Measurements from ENCODE around the gene CRMP1. TPM values are rescaled to one million over a fixed set of nuclear protein-coding genes. Genes with fewer than 3 reads are reported as not detected.

Gene CRMP1
- total and polyA plus RNA-seq, 9 of the 15 experiments (the other 6 are each of a cell fraction or from before 2014, with no cell fraction given), result 0.03 to 0.04 TPM; not detected in 7

DNA sequence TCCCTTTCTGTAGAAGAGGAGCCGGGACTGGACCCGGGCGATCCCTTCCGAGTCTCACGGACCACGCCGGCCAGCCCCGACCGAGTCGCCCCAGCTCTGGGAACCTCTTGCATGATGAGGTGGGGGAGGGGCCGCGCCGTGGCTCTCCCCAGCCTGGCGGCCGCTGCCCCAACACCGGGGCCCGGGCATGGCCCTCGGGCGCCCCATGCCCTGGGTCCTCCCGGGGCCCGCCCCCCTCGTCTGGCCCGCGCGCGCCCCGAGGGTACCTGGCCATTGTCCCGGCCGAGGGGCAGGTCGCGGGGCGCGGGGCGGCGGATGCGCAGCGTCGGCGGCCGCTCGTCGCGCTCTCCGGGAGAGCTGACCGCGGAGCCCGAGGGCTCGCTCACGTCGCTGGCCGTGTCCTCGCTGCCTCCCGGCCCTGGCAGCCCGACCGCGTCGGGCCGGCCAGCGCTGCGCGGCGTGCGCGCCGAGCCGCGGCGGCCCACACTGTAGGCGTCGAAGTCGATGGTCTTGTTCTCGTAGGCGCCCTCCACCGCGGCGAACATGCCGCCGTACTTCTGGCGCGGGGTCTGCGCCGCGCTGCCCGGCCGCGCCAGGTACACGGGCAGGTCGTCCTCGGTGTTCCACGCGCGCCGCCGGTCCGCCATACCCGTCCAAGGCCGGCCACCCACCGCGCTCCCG, 423 bp downstream of the CRMP1 start (continued):
- TF ChIP-seq STAT6 (CRISPR knock-in tag; IDR thresholded peaks at IDR 0.05) (no peak), SNRNP70 (optimal IDR thresholded peaks at IDR 0.05; ENCODE audit: low read depth, low read length) (no peak), RUNX1 (IDR thresholded peaks at IDR 0.05; ENCODE audit: low read depth) (no peak), ZNF197 (CRISPR knock-in tag; IDR thresholded peaks at IDR 0.05; ENCODE audit: low read depth) (no peak), ZC3H4 (CRISPR knock-in tag; IDR thresholded peaks at IDR 0.05; ENCODE audit: borderline replicate concordance) (no peak)

DNA sequence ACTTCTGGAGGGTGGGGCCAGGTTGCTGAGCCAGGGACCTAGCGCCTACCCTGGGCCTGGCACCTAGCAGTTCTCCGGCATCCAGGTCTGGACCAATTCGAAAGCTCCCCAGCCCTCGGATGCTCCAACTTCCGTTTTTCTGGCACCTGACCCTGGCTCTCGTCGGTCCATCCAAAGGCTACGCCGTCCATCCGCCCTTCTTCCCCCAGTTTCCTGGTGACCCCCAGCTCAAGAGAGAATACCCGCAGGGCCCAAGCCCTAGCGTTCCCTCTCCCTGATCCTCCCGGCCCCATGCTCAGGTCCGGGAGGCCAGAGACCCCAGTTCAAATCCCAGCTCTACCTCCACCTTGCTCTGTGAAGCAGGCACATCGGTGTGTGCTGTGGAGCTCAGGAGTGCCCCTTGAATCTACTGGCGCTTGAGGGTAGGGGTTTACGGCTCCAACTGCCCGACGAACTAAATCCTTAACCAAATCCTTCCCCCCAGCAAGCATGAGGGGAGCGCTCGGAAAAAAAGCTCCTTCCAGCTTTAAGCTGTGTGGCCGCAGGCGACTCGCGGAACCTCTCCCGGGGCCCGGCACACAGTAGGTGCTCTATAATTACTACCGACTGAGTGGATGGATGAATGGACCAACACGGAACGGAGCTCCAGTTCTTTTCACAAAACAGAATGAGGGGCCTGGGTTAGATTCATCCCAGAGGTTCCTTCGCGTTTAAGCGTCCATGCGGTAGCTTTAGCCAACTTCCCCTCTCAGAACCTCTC, 1.1 kb downstream of the CRMP1 start:
- Histone ChIP-seq H3K27me3 (ENCODE audit: control insufficient read depth in 2 of 2, insufficient read depth in 2 of 2, low read length in 2 of 2) (peaks cover 0 to 18% of the 10 kb centered on the region in 2 experiments; a peak in 2 of 5 replicates), H3K9ac (ENCODE audit: insufficient read depth in 1 of 2, low read depth in 2 of 2, low read length in 2 of 2) (no peak overlapping the region), H3K79me2 (ENCODE audit: control insufficient read depth, insufficient read depth, low read length) (no peaks in the 10 kb centered on the region), H2AFZ (ENCODE audit: low read depth, low read length) (no peak overlapping the region), H3K27ac (ENCODE audit: extremely low read depth, low read depth, low read length) (no peak overlapping the region), H3K9me1 (ENCODE audit: control insufficient read depth, insufficient read depth, low read length) (no peaks in the 10 kb centered on the region), H3K4me1 (replicated peaks in 1 of 2; ENCODE audit: control insufficient read depth in 2 of 2, insufficient read depth in 2 of 2, low read length in 2 of 2) (peaks cover 0 to 22% of the 10 kb centered on the region in 2 experiments; a peak in 2 of 5 replicates), H3K4me2 (ENCODE audit: insufficient read depth, low read length) (no peak overlapping the region), H4K20me1 (replicated peaks; ENCODE audit: control insufficient read depth, insufficient read depth, low read length) (no peaks in the 10 kb centered on the region), H3K9me3 (replicated peaks; ENCODE audit: control insufficient read depth, insufficient read depth, low read depth, low read length) (no peaks in the 10 kb centered on the region), H3K4me3 (no peak overlapping the region), H3K36me3 (ENCODE audit: control insufficient read depth, insufficient read depth, low read length) (no peaks in the 10 kb centered on the region)
- in situ Hi-C loops (cut with MboI) (no loop called here), intact Hi-C loops (cut with micrococcal nuclease) (no loop called here)
- no TSS peak for BruUV-seq (replicated peaks)
- ChIA-PET CTCF (ENCODE audit: low intra/inter-chr PET ratio) (no interaction called here), POLR2A (interaction anchor here (0.6 kb wide), 1 partner anchor 481 kb away, joined by 3 read pairs; no protein-coding TSS in a partner anchor)
- ATAC-seq (no peak), DNase-seq (ENCODE audit: extremely low read depth in 1 of 4, low spot score in 3 of 4) (no peak), FAIRE-seq (no peak)
- 37% methylated on average over 29 of the region's 34 CpGs for WGBS (ENCODE audit: insufficient coverage, low coverage, missing lambda C conversion rate)
- no peak for TF ChIP-seq RBBP5 (IDR thresholded peaks at IDR 0.05; ENCODE audit: borderline replicate concordance, insufficient read depth, low read length, poor library complexity, severe bottlenecking)
- TF ChIP-seq STAT6 (CRISPR knock-in tag; IDR thresholded peaks at IDR 0.05), result no peak
- TF ChIP-seq CHCHD3 (CRISPR knock-in tag; IDR thresholded peaks at IDR 0.05), result no peak
- no peak for TF ChIP-seq CHD1 (IDR thresholded peaks at IDR 0.05; ENCODE audit: low read length)
- TF ChIP-seq, protein P1, sequence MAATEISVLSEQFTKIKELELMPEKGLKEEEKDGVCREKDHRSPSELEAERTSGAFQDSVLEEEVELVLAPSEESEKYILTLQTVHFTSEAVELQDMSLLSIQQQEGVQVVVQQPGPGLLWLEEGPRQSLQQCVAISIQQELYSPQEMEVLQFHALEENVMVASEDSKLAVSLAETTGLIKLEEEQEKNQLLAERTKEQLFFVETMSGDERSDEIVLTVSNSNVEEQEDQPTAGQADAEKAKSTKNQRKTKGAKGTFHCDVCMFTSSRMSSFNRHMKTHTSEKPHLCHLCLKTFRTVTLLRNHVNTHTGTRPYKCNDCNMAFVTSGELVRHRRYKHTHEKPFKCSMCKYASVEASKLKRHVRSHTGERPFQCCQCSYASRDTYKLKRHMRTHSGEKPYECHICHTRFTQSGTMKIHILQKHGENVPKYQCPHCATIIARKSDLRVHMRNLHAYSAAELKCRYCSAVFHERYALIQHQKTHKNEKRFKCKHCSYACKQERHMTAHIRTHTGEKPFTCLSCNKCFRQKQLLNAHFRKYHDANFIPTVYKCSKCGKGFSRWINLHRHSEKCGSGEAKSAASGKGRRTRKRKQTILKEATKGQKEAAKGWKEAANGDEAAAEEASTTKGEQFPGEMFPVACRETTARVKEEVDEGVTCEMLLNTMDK (IDR thresholded peaks at IDR 0.05; ENCODE audit: borderline replicate concordance, insufficient read depth, low read depth, low read length, poor library complexity, severe bottlenecking), result no peak
